B cell (primary cell): ENCODE data around the gene BICDL1. TPM values are rescaled to one million over a fixed set of nuclear protein-coding genes. Genes with fewer than 3 reads are reported as not detected.
A peak's percentile ranks its signal among the peaks of the same experiment; 100 is the strongest.

Experiments
- ATAC-seq: fragments of 200-7000 bp; cut with Tn5 transposase; one replicate; pipeline ENCODE4 v1.10.0; 2021; ENCODE audit warnings: low read depth, mild to moderate bottlenecking, moderate number of reproducible peaks, moderate library complexity
- CTCF ChIA-PET: fragments of 350-600 bp; sonication (Branson Sonifier 250); formaldehyde crosslinking; loops from one replicate; lab custom pipeline; 2021; ENCODE audit warnings: antibody characterized with exemption, inconsistent platforms; lab: Charles Lee
- POLR2A ChIA-PET: fragments of 350-600 bp; sonication (Branson Sonifier 250); formaldehyde crosslinking; loops from one replicate; lab custom pipeline; 2021; ENCODE audit warnings: antibody characterized with exemption; lab: Charles Lee
- DNase-seq: peaks from one replicate; pipeline ENCODE4 v3.0.0; 2013
- H2AFZ ChIP-seq: 2 replicates; pipeline ENCODE4 v1.6.1; 2012; ENCODE audit warnings: mild to moderate bottlenecking, low read depth, low read length; ENCODE audit not compliant: insufficient read depth, poor library complexity, severe bottlenecking
- H3K27ac ChIP-seq, 2 donors: 1 replicate in 1 of 2; 2 replicates in 1 of 2; pipeline ENCODE4 v1.5.1; 2012 to 2013; ENCODE audit warnings: low read length in 2 of 2, mild to moderate bottlenecking in 2 of 2, moderate library complexity in 1 of 2
- H3K27me3 ChIP-seq, 4 experiments: fragments of 200-600 bp in 1 of 4; sonication (generic) in 1 of 4; replicated peaks in 1 of 4; 1 replicate in 2 of 4; 2 replicates in 2 of 4; pipeline versions ENCODE4 v1.6.1 to v1.7.0; 2013 to 2016; ENCODE audit warnings: low read length in 3 of 4, mild to moderate bottlenecking in 2 of 4, mixed read lengths in 1 of 4, moderate library complexity in 1 of 4; ENCODE audit not compliant: insufficient read depth in 4 of 4, control insufficient read depth in 3 of 4; ENCODE audit errors: control extremely low read depth in 1 of 4
- H3K36me3 ChIP-seq, 2 experiments: replicated peaks in 1 of 2; 1 replicate in 1 of 2; 2 replicates in 1 of 2; pipeline versions ENCODE4 v1.6.1 to v1.7.1; 2013; ENCODE audit warnings: low read length in 1 of 2; ENCODE audit not compliant: insufficient read depth in 2 of 2, control insufficient read depth in 1 of 2; ENCODE audit errors: control extremely low read depth in 1 of 2, extremely low read depth in 1 of 2
- H3K4me1 ChIP-seq, 2 donors: fragments of 200-600 bp in 1 of 2; sonication (generic) in 1 of 2; 1 replicate in 1 of 2; 2 replicates in 1 of 2; pipeline versions ENCODE4 v1.5.1 to v1.6.1; 2013 to 2017; ENCODE audit warnings: low read length in 2 of 2; ENCODE audit not compliant: control insufficient read depth in 2 of 2, insufficient read depth in 2 of 2
- H3K4me2 ChIP-seq: replicated peaks from 2 replicates; pipeline ENCODE3; 2012; ENCODE audit warnings: mild to moderate bottlenecking, low read depth, low read length; ENCODE audit not compliant: poor library complexity, severe bottlenecking
- H3K4me3 ChIP-seq, 5 experiments: fragments of 200-600 bp in 1 of 5; sonication (generic) in 1 of 5; 1 replicate in 3 of 5; 2 replicates in 2 of 5; pipeline versions ENCODE4 v1.5.1 to v1.7.0; 2011 to 2016; ENCODE audit warnings: low read length in 4 of 5, mild to moderate bottlenecking in 4 of 5, low read depth in 2 of 5, control low read depth in 1 of 5, moderate library complexity in 1 of 5; ENCODE audit not compliant: insufficient read depth in 1 of 5; ENCODE audit errors: control extremely low read depth in 1 of 5, extremely low read depth in 1 of 5
- H3K79me2 ChIP-seq: fragments of 200-600 bp; sonication (generic); one replicate; pipeline ENCODE4 v1.6.0; 2016; ENCODE audit warnings: low read length; ENCODE audit not compliant: control insufficient read depth, insufficient read depth
- H3K9ac ChIP-seq: fragments of 200-600 bp; sonication (generic); 2 replicates; pipeline ENCODE4 v1.6.1; 2017; ENCODE audit warnings: mild to moderate bottlenecking, low read length, moderate library complexity
- H3K9me3 ChIP-seq, 3 donors: one replicate each; pipeline versions ENCODE4 v1.6.1 to v1.7.1; 2013; ENCODE audit warnings: low read length in 2 of 3; ENCODE audit not compliant: control insufficient read depth in 2 of 3, insufficient read depth in 1 of 3; ENCODE audit errors: control extremely low read depth in 1 of 3
- H4K20me1 ChIP-seq: 2 replicates; pipeline ENCODE4 v1.6.0; 2012; ENCODE audit warnings: mild to moderate bottlenecking, low read length; ENCODE audit not compliant: insufficient read depth, control insufficient read depth, poor library complexity, severe bottlenecking
- H3K27ac Mint-ChIP-seq: one replicate; pipeline ENCODE4 v1.8.0; 2021; ENCODE audit warnings: mixed read lengths
- H3K27me3 Mint-ChIP-seq: one replicate; pipeline ENCODE4 v1.8.0; 2021; ENCODE audit warnings: mixed read lengths
- H3K4me1 Mint-ChIP-seq: one replicate; pipeline ENCODE4 v1.8.0; 2021; ENCODE audit warnings: mixed read lengths
- H3K4me3 Mint-ChIP-seq: one replicate; pipeline ENCODE4 v1.8.0; 2021; ENCODE audit warnings: mixed read lengths
- H3K9me3 Mint-ChIP-seq: one replicate; pipeline ENCODE4 v1.8.0; 2022; ENCODE audit warnings: mixed read lengths; ENCODE audit not compliant: insufficient read depth
- EZH2 ChIP-seq: IDR thresholded peaks from 2 replicates; pipeline ENCODE4 v1.6.1; 2012; ENCODE audit warnings: borderline replicate concordance, low read depth, mild to moderate bottlenecking, moderate library complexity, low read length; ENCODE audit not compliant: insufficient read depth, poor library complexity, severe bottlenecking
- WGBS: methylation state at CpG from one replicate; pipeline ENCODE4 v1.1.5; 2013; ENCODE audit warnings: missing lambda C conversion rate; ENCODE audit not compliant: insufficient coverage; 5-methylcytosine and 5-hydroxymethylcytosine counted together
- intact Hi-C: fragments of 100-400 bp; cut with micrococcal nuclease; formaldehyde crosslinking; loops from one replicate; pipeline ENCODE4 v1.10.0; 2022
- polyA plus RNA-seq: library from polyadenylated mRNA; depleted of rRNA; stranded (reverse); fragments of >200 nt; gene quantifications from 2 replicates; pipeline ENCODE4 v1.2.3, GENCODE V29; 2012
- total RNA-seq, 2 donors: library from RNA; stranded (reverse); fragments of 120-200 nt in 1 of 2; gene quantifications; 1 replicate in 1 of 2; 2 replicates in 1 of 2; pipeline versions ENCODE4 v1.2.3 to v1.2.4, GENCODE V29; 2013 to 2022
- TF ChIP-seq, protein P1 (sequence below): fragments of 200-600 bp; IDR thresholded peaks from one replicate; pipeline ENCODE4 v1.8.0; 2022; ENCODE audit warnings: antibody characterized with exemption, mild to moderate bottlenecking

BICDL1 gene
- total and polyA plus RNA-seq, 2 donors (not counting 1 experiment from before 2014, with no cell fraction given) = 15.6 to 41.5 TPM

DNA sequence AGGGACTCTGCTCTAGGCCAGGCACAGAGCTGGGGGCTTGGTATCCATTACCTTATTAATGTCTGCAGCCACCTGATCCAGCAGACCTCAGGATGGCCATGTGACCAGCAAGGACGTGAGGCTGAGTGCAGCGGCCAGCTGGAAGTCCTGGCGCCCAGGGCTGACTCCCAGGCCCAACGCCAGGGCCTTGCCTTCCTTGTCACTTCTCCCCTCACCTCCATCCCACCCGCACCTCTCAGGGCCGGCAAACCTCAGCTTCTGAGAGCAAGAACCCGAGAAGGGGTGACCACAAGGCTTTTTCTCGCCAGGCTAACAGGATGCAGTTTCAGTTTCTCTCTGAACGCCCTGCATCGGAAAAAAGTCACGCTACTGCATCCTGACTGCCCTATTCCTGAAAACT, 112.1 kb downstream of the BICDL1 start:
- peaks cover 81% of the 10 kb centered on the region for H3K79me2 ChIP-seq
- H3K4me3 ChIP-seq = no peak overlapping the region
- POLR2A ChIA-PET = no interaction called here
- Mint-ChIP-seq H3K9me3 (no peaks in the 10 kb centered on the region), H3K4me1 (peaks cover 6% of the 10 kb centered on the region), H3K27ac (no peak overlapping the region), H3K27me3 (no peaks in the 10 kb centered on the region), H3K4me3 (no peak overlapping the region)
- no peak overlapping the region for H3K27ac ChIP-seq
- H3K9ac ChIP-seq = no peak overlapping the region
- CTCF ChIA-PET = no interaction called here
- no peaks in the 10 kb centered on the region for H3K4me1 ChIP-seq
- no peak overlapping the region for H2AFZ ChIP-seq
- no peaks in the 10 kb centered on the region for H3K27me3 ChIP-seq
- TF ChIP-seq, protein P1, sequence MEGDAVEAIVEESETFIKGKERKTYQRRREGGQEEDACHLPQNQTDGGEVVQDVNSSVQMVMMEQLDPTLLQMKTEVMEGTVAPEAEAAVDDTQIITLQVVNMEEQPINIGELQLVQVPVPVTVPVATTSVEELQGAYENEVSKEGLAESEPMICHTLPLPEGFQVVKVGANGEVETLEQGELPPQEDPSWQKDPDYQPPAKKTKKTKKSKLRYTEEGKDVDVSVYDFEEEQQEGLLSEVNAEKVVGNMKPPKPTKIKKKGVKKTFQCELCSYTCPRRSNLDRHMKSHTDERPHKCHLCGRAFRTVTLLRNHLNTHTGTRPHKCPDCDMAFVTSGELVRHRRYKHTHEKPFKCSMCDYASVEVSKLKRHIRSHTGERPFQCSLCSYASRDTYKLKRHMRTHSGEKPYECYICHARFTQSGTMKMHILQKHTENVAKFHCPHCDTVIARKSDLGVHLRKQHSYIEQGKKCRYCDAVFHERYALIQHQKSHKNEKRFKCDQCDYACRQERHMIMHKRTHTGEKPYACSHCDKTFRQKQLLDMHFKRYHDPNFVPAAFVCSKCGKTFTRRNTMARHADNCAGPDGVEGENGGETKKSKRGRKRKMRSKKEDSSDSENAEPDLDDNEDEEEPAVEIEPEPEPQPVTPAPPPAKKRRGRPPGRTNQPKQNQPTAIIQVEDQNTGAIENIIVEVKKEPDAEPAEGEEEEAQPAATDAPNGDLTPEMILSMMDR = no peak
- no peak for TF ChIP-seq EZH2
- ATAC-seq (no peak), DNase-seq (no peak)
- 72% methylated on average over 11 of the region's 11 CpGs for WGBS
- H3K36me3 ChIP-seq = peaks cover 0 to 87% of the 10 kb centered on the region in 2 experiments
- H3K9me3 ChIP-seq = no peaks in the 10 kb centered on the region
- peak overlapping the region; percentile 15 for H3K4me2 ChIP-seq
- intact Hi-C loops = no loop called here
- H4K20me1 ChIP-seq = peaks cover 97% of the 10 kb centered on the region

DNA sequence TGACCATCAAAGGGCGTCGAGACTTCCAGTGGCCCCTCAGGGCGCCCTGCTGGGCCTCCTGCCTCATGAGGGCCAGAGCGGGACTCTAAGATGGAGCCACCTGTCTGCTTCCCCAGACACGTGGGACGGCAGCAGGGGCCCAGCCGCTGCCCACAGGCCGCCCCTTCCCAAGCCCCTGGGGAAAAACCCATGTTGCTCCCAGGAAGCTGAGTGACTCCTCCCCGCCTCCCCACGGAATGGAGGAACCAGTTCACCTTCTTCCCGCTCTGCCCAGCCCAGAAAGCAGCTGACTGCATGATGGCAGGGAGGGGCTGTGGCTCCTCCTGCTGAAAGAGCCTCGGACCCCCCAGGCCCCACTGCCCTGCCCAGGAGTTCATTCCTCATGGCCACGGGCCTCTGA, 112.6 kb downstream of the BICDL1 start:
- H3K9me3 Mint-ChIP-seq = no peaks in the 10 kb centered on the region
- H3K4me3 Mint-ChIP-seq = no peak overlapping the region
- H3K27me3 Mint-ChIP-seq = no peaks in the 10 kb centered on the region
- ATAC-seq = no peak
- H2AFZ ChIP-seq = no peak overlapping the region
- H3K79me2 ChIP-seq = peaks cover 84% of the 10 kb centered on the region
- no peak overlapping the region for H3K27ac ChIP-seq
- ChIA-PET CTCF (no interaction called here), POLR2A (no interaction called here)
- peaks cover 0 to 86% of the 10 kb centered on the region in 2 experiments for H3K36me3 ChIP-seq
- intact Hi-C loops = no loop called here
- WGBS = 90% methylated on average over 12 of the region's 13 CpGs
- H3K4me3 ChIP-seq = no peak overlapping the region
- DNase-seq = no peak
- H3K27ac Mint-ChIP-seq = no peak overlapping the region
- no peaks in the 10 kb centered on the region for H3K27me3 ChIP-seq
- H3K4me2 ChIP-seq = peak overlapping the region; percentile 15
- TF ChIP-seq, protein P1 = no peak
- TF ChIP-seq EZH2 = no peak
- H3K9me3 ChIP-seq = no peaks in the 10 kb centered on the region
- H3K4me1 ChIP-seq = no peaks in the 10 kb centered on the region
- peaks cover 7% of the 10 kb centered on the region for H3K4me1 Mint-ChIP-seq
- no peak overlapping the region for H3K9ac ChIP-seq
- peaks cover 97% of the 10 kb centered on the region for H4K20me1 ChIP-seq
